Measurements from ENCODE around the gene SNTG2.
"Not testable (repeated sequence)": the region's sequence is repeated elsewhere in the genome, so short reads cannot be mapped to it uniquely, and the experiment has no call there.

SNTG2 gene

DNA sequence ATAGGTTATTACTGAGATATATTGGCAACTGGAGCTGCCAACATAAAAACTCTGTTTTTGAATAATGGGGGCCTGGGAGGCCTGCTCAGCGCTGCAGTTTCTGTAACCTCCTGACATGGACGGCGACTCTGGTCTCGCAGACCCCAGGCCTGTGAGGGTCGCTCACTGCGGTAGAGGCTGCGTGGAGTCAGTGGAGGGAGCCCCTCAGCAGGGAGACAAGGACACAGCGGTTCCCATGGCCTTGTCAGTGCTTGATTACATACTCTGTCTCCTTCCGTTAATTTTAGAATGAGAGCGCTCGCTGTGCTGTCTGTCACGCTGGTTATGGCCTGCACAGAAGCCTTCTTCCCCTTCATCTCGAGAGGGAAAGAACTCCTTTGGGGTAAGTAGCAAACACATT, 463.5 kb downstream of the SNTG2 start:
- Histone ChIP-seq H2AFZ (ENCODE audit: low read length) (no peak overlapping the region), H3K36me3 (ENCODE audit: insufficient read depth, low read length) (no peaks in the 10 kb centered on the region), H3K79me2 (ENCODE audit: insufficient read depth, low read length) (no peaks in the 10 kb centered on the region), H3K9me2 (replicated peaks; ENCODE audit: low read depth, low read length) (no peaks in the 10 kb centered on the region), H3K9ac (ENCODE audit: low read depth, low read length, poor library complexity, severe bottlenecking) (no peak overlapping the region), H3K4me1 (ENCODE audit: insufficient read depth, low read length, poor library complexity, severe bottlenecking) (peaks cover 2% of the 10 kb centered on the region), H4K20me1 (ENCODE audit: insufficient read depth, low read length, poor library complexity, severe bottlenecking) (no peaks in the 10 kb centered on the region), H3K27me3 (ENCODE audit: insufficient read depth, low read length, poor library complexity, severe bottlenecking) (no peaks in the 10 kb centered on the region), H3K9me3 (ENCODE audit: insufficient read depth, low read depth, low read length) (no peaks in the 10 kb centered on the region), H3F3A (ENCODE audit: low read depth) (no peaks in the 10 kb centered on the region), H3K4me3 (ENCODE audit: low read length, poor library complexity, severe bottlenecking) (no peak overlapping the region), H3K4me2 (ENCODE audit: low read depth, low read length, poor library complexity, severe bottlenecking) (no peak overlapping the region)
- TF ChIP-seq EZH2phosphoT487 (IDR thresholded peaks at IDR 0.05; ENCODE audit: borderline replicate concordance) = no peak
- TF ChIP-seq, protein P1, sequence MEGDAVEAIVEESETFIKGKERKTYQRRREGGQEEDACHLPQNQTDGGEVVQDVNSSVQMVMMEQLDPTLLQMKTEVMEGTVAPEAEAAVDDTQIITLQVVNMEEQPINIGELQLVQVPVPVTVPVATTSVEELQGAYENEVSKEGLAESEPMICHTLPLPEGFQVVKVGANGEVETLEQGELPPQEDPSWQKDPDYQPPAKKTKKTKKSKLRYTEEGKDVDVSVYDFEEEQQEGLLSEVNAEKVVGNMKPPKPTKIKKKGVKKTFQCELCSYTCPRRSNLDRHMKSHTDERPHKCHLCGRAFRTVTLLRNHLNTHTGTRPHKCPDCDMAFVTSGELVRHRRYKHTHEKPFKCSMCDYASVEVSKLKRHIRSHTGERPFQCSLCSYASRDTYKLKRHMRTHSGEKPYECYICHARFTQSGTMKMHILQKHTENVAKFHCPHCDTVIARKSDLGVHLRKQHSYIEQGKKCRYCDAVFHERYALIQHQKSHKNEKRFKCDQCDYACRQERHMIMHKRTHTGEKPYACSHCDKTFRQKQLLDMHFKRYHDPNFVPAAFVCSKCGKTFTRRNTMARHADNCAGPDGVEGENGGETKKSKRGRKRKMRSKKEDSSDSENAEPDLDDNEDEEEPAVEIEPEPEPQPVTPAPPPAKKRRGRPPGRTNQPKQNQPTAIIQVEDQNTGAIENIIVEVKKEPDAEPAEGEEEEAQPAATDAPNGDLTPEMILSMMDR (conservative IDR thresholded peaks at IDR 0.05; ENCODE audit: low read length) = no peak

DNA sequence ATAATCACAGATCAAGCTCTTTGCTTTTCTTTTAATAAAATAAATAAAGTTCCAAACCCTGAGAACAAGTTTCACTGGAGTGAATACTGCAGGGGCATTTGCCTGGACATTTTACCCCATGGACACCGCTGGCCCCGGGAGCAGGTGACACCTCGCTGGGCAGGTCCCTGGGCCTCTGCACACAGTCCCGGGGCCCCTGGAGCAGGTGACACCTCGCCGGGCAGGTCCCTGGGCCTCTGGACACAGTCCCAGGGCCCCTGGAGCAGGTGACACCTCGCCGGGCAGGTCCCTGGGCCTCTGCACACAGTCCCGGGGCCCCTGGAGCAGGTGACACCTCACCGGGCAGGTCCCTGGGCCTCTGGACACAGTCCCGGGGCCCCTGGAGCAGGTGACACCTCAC, 464.3 kb downstream of the SNTG2 start:
- not testable (repeated sequence) for H3K79me2 ChIP-seq (ENCODE audit: insufficient read depth, low read length); H3K36me3 ChIP-seq (ENCODE audit: insufficient read depth, low read length); H3K9ac ChIP-seq (ENCODE audit: low read depth, low read length, poor library complexity, severe bottlenecking); H3K9me3 ChIP-seq (ENCODE audit: insufficient read depth, low read depth, low read length); H3K27me3 ChIP-seq (ENCODE audit: insufficient read depth, low read length, poor library complexity, severe bottlenecking); H3K9me2 ChIP-seq (replicated peaks; ENCODE audit: low read depth, low read length); H3K4me2 ChIP-seq (ENCODE audit: low read depth, low read length, poor library complexity, severe bottlenecking); H3K4me1 ChIP-seq (ENCODE audit: insufficient read depth, low read length, poor library complexity, severe bottlenecking); H2AFZ ChIP-seq (ENCODE audit: low read length); H3F3A ChIP-seq (ENCODE audit: low read depth); H3K4me3 ChIP-seq (ENCODE audit: low read length, poor library complexity, severe bottlenecking); H4K20me1 ChIP-seq (ENCODE audit: insufficient read depth, low read length, poor library complexity, severe bottlenecking)

DNA sequence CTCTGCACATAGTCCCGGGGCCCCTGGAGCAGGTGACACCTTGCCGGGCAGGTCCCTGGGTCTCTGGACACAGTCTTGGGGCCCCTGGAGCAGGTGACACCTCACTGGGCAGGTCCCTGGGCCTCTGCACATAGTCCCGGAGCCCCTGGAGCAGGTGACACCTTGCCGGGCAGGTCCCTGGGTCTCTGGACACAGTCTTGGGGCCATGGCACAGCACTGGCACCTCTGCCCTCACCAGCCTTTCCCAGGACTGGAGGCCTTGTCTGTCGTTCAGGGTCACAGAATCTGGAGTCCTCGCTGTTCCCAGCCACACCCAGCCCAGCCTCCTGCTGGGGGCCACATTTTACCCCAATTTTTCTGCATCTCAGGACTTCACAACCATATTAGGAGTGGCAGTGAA, 464.9 kb downstream of the SNTG2 start:
- H3K9me3 ChIP-seq (ENCODE audit: insufficient read depth, low read depth, low read length) = no peaks in the 10 kb centered on the region
- no peaks in the 10 kb centered on the region for H3F3A ChIP-seq (ENCODE audit: low read depth)
- no peak overlapping the region for H3K4me2 ChIP-seq (ENCODE audit: low read depth, low read length, poor library complexity, severe bottlenecking)
- H4K20me1 ChIP-seq (ENCODE audit: insufficient read depth, low read length, poor library complexity, severe bottlenecking) = no peaks in the 10 kb centered on the region
- no peak overlapping the region for H3K4me3 ChIP-seq (ENCODE audit: low read length, poor library complexity, severe bottlenecking)
- no peaks in the 10 kb centered on the region for H3K27me3 ChIP-seq (ENCODE audit: insufficient read depth, low read length, poor library complexity, severe bottlenecking)
- no peaks in the 10 kb centered on the region for H3K79me2 ChIP-seq (ENCODE audit: insufficient read depth, low read length)
- TF ChIP-seq, protein P1 (conservative IDR thresholded peaks at IDR 0.05; ENCODE audit: low read length) = no peak
- no peak for TF ChIP-seq EZH2phosphoT487 (IDR thresholded peaks at IDR 0.05; ENCODE audit: borderline replicate concordance)
- H2AFZ ChIP-seq (ENCODE audit: low read length) = no peak overlapping the region
- no peak overlapping the region for H3K9ac ChIP-seq (ENCODE audit: low read depth, low read length, poor library complexity, severe bottlenecking)
- no peaks in the 10 kb centered on the region for H3K4me1 ChIP-seq (ENCODE audit: insufficient read depth, low read length, poor library complexity, severe bottlenecking)
- no peaks in the 10 kb centered on the region for H3K9me2 ChIP-seq (replicated peaks; ENCODE audit: low read depth, low read length)
- no peaks in the 10 kb centered on the region for H3K36me3 ChIP-seq (ENCODE audit: insufficient read depth, low read length)
